SH-SY5Y (cell line): Measurements from ENCODE around the gene PID1.

Experiments used
- GATA2 ChIP-seq: IDR thresholded peaks from 2 replicates; pipeline ENCODE4 v1.6.1; 2011; ENCODE audit warnings: mild to moderate bottlenecking, low read depth, low read length
- GATA3 ChIP-seq: IDR thresholded peaks from 2 replicates; pipeline ENCODE4 v1.6.1; 2011; ENCODE audit warnings: low read depth, mild to moderate bottlenecking, low read length, moderate library complexity

- TF ChIP-seq GATA3 = no peak
- no peak for TF ChIP-seq GATA2
Measured at GRCh38 chr2:229195346-229195947, 75.6 kb downstream of the PID1 start.
